Immature natural killer cell (primary cell): ENCODE results near the gene TMEM170A. TPM values are rescaled to one million over a fixed set of nuclear protein-coding genes. Genes with fewer than 3 reads are reported as not detected.
"Not testable (repeated sequence)": the region's sequence is repeated elsewhere in the genome, so short reads cannot be mapped to it uniquely, and the experiment has no call there.

Experiments
- DNase-seq, 3 donors: peaks; one replicate each; pipeline ENCODE4 v3.0.0; 2022; ENCODE audit warnings: mixed read lengths in 1 of 3
- H3K27ac Mint-ChIP-seq, 6 donors: one replicate each; pipeline ENCODE4 v1.8.0; 2020; ENCODE audit warnings: mixed read lengths in 6 of 6, mild to moderate bottlenecking in 5 of 6, inconsistent platforms in 4 of 6, moderate library complexity in 3 of 6
- H3K27me3 Mint-ChIP-seq, 3 donors: one replicate each; pipeline ENCODE4 v1.8.0; 2020 to 2021; ENCODE audit warnings: low read depth in 3 of 3, mild to moderate bottlenecking in 3 of 3, mixed read lengths in 3 of 3, moderate library complexity in 3 of 3, inconsistent platforms in 1 of 3
- H3K36me3 Mint-ChIP-seq, 3 donors: one replicate each; pipeline ENCODE4 v1.8.0; 2020; ENCODE audit warnings: mixed read lengths in 3 of 3, inconsistent platforms in 2 of 3, mild to moderate bottlenecking in 2 of 3
- H3K4me1 Mint-ChIP-seq, 2 donors: one replicate each; pipeline ENCODE4 v1.8.0; 2020; ENCODE audit warnings: inconsistent platforms in 2 of 2, mild to moderate bottlenecking in 2 of 2, mixed read lengths in 2 of 2, moderate library complexity in 1 of 2
- H3K4me3 Mint-ChIP-seq, 5 donors: one replicate each; pipeline ENCODE4 v1.8.0; 2020; ENCODE audit warnings: mild to moderate bottlenecking in 5 of 5, mixed read lengths in 5 of 5, inconsistent platforms in 3 of 5, moderate library complexity in 3 of 5
- H3K9me3 Mint-ChIP-seq, 6 donors: one replicate each; pipeline ENCODE4 v1.8.0; 2020; ENCODE audit warnings: mild to moderate bottlenecking in 6 of 6, mixed read lengths in 6 of 6, inconsistent platforms in 4 of 6, moderate library complexity in 3 of 6
- polyA plus RNA-seq, 3 donors: library from polyadenylated mRNA; unstranded; fragments of 300-500 nt; fragmentation: Illumina TruSeq; gene quantifications; one replicate each; pipeline ENCODE4 v1.2.3, GENCODE V29; 2021

TMEM170A gene
- polyA plus RNA-seq, 3 donors from 2014 or later = 20.0 to 29.5 (median 29.2) TPM

- H3K36me3 Mint-ChIP-seq, H3K27me3 Mint-ChIP-seq, H3K4me3 Mint-ChIP-seq, H3K9me3 Mint-ChIP-seq, DNase-seq: not testable (repeated sequence)
- Mint-ChIP-seq H3K4me1 (peaks cover 61 to 71% of the 10 kb centered on the region in 2 donors), H3K27ac (peak overlapping the region in 2 of 6 donors; percentile 13 to 42)
Observed at GRCh38 chr16:75456486-75456885, 8.0 kb downstream of the TMEM170A start.

DNA sequence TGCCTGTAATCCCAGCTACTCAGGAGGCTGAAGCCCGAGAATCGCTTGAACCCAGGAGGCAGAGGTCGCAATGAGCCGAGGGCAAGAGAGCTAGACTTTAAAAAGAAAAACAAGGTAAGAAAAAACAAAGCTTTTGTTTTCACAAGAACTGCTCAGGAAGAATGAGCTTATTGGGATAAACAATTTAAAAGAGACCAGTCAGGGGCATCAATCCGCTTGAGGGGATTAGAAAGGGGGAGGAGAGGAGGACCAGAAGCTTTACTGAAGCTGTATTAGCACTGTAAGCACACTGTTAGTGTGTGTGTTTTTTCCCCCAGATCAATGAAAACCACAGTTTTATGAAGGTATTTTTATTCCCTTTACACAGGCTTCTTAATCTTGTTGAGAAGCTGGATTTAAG is 8.8 kb downstream of the TMEM170A start:
- peak overlapping the region in 2 of 6 donors; percentile 51 to 55 for H3K27ac Mint-ChIP-seq
- H3K36me3 Mint-ChIP-seq = peaks cover 0 to 3% (median 0%) of the 10 kb centered on the region in 3 donors
- H3K4me3 Mint-ChIP-seq = no peak overlapping the region
- peaks cover 0 to 3% (median 2%) of the 10 kb centered on the region in 3 donors for H3K27me3 Mint-ChIP-seq
- peaks cover 55 to 65% of the 10 kb centered on the region in 2 donors for H3K4me1 Mint-ChIP-seq
- DNase-seq = no peak
- H3K9me3 Mint-ChIP-seq = no peaks in the 10 kb centered on the region

DNA sequence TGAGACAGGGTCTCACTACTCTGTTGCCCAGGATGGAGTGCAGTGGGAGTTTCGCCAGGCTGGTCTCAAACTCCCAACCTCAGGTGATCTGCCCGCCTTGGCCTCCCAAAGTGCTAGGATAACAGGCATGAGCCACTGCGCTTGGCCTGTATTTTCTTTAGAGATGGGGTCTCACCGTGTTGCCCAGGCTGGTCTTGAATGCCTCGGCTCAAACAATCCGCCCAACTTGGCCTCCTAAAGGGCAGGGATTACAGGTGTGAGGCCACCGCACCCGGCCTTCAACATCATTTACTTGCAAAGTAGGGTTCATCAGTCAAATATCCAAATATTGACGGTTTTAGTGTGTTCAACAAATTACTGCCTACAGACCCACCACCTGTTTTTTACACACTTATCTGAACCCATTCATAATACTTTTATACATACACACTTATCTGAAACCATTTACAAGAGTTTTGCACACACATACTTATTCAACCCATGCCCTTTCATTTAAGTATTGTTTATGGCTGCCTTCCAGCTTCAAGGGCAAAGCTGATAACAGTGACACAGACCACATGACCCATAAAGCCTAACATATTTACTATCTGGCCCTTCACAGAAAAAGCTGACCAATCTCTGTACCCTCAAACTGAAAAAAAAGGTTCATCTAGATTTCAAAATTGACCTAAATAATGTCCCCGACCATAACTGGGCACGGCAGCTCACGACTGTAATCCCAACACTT is 11.9 kb downstream of the TMEM170A start:
- no peaks in the 10 kb centered on the region for H3K9me3 Mint-ChIP-seq
- H3K27ac Mint-ChIP-seq = no peak overlapping the region
- H3K4me1 Mint-ChIP-seq = peaks cover 40 to 41% of the 10 kb centered on the region in 2 donors
- peak overlapping the region in 1 of 5 donors; percentile 1 for H3K4me3 Mint-ChIP-seq
- peaks cover 0 to 2% (median 2%) of the 10 kb centered on the region in 3 donors for H3K27me3 Mint-ChIP-seq
- peaks cover 0 to 8% (median 4%) of the 10 kb centered on the region in 3 donors for H3K36me3 Mint-ChIP-seq
- no peak for DNase-seq

GRCh38 chr16:75446416-75446815 is 18.1 kb downstream of the TMEM170A start:
- Mint-ChIP-seq H3K27ac (peak overlapping the region in 1 of 6 donors; percentile 39), H3K36me3 (peaks cover 0 to 8% (median 4%) of the 10 kb centered on the region in 3 donors), H3K4me1 (peaks cover 0 to 2% of the 10 kb centered on the region in 2 donors), H3K9me3 (no peaks in the 10 kb centered on the region), H3K27me3 (no peaks in the 10 kb centered on the region), H3K4me3 (no peak overlapping the region)
- no peak for DNase-seq

- peaks cover 0 to 2% of the 10 kb centered on the region in 2 donors for H3K4me1 Mint-ChIP-seq
Observed at GRCh38 chr16:75445298-75445697, 19.2 kb downstream of the TMEM170A start.

DNA sequence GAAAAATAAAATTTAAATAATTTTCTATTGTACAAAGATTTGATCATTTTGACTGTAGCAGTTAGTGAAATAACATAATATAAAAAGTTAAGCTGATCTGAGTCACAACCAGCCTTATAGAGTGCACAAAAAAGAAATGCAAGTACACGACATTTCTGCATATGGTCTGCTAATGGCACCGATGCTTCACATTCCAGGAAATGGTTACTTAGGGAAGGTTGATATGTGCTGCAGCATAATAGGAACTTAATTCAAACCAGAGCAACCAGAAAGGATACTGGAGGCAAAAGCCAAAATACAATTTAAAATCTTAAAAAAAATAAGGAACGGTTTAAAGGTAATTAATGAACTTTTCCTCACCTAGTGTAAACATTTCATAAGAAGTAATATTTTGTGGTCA is 21.2 kb downstream of the TMEM170A start:
- DNase-seq = no peak
- Mint-ChIP-seq H3K27ac (no peak overlapping the region), H3K9me3 (no peaks in the 10 kb centered on the region), H3K36me3 (peaks cover 0 to 3% (median 0%) of the 10 kb centered on the region in 3 donors), H3K4me3 (no peak overlapping the region), H3K27me3 (no peaks in the 10 kb centered on the region), H3K4me1 (no peaks in the 10 kb centered on the region)

More at GRCh38 chr16:75445298-75445697, 19.2 kb downstream of the TMEM170A start:
- H3K36me3 Mint-ChIP-seq = peaks cover 0 to 8% (median 4%) of the 10 kb centered on the region in 3 donors
- DNase-seq = no peak
- H3K27me3 Mint-ChIP-seq = no peaks in the 10 kb centered on the region
- H3K27ac Mint-ChIP-seq = no peak overlapping the region
- no peaks in the 10 kb centered on the region for H3K9me3 Mint-ChIP-seq
- H3K4me3 Mint-ChIP-seq = no peak overlapping the region

GRCh38 chr16:75433732-75434413 is 30.6 kb downstream of the TMEM170A start:
- H3K9me3 Mint-ChIP-seq = no peaks in the 10 kb centered on the region
- H3K4me1 Mint-ChIP-seq = peaks cover 24 to 27% of the 10 kb centered on the region in 2 donors
- DNase-seq = peak; percentile 81 to 87 (median 85)

DNA sequence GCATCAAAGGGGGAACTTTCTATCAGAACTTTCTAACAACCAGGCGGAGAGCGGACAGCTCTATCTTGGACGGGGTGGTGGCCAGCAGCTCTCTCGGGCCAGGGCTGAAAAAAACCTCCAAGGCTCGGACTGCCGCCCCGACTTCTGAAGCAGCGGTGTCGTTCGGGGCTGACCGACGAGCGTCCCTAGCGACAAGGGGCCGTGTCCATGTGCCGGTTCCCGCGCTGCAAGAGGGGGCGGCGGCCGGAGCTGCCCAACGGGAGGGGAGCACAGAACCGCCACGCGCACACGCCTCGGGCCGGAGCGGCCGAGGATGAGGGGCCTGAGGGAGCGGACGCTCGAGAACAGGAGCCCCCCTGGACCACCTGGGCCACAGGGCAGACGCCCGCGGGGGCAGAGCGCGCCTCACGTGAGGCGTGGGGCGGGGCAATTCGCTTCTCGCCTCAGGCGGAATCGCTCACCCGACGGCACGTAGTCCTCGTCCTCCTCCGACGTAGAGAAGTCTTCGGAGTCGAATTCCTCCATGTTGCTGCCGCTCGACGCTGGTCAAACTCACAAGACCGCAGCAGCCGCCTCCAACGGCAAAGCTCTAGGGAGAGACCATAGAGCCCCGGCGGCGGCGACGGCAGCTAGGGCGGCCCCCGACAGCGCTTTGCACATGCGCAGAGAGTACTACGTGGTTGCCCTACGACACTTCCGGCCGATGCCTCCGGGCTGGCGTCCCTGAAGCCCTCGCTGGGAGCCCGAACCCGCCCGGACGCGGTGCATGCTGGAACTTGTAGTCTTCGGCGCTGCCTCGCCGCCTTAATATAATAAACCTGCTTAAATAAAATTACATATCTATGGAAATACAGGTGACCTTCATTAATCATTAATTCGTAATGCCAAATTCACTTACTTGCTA is 31.4 kb downstream of the TMEM170A start, which contains the start of gene CFDP1:
Gene CFDP1 (minus strand): TSS at position 676 of the 904 bp plus-strand sequence. CDS start 151 bp downstream, at position 525.
- peak; percentile 95 to 97 (median 96) for DNase-seq
- peak within 1 kb of the TSS; percentile 89 to 95 (median 94) for H3K4me3 Mint-ChIP-seq
- no peaks in the 10 kb centered on the region for H3K36me3 Mint-ChIP-seq
- no peaks in the 10 kb centered on the region for H3K9me3 Mint-ChIP-seq
- H3K27me3 Mint-ChIP-seq = peaks cover 8 to 13% (median 13%) of the 10 kb centered on the region in 3 donors
- peaks cover 24 to 27% of the 10 kb centered on the region in 2 donors for H3K4me1 Mint-ChIP-seq
- peak within 1 kb of the TSS; percentile 95 to 98 (median 96) for H3K27ac Mint-ChIP-seq

More at GRCh38 chr16:75433732-75434413, 30.6 kb downstream of the TMEM170A start:
- Mint-ChIP-seq H3K4me3 (peak overlapping the region; percentile 89 to 94 (median 93)), H3K27ac (peak overlapping the region; percentile 95 to 98 (median 96)), H3K36me3 (no peaks in the 10 kb centered on the region), H3K27me3 (peaks cover 8 to 13% (median 13%) of the 10 kb centered on the region in 3 donors)

- Mint-ChIP-seq H3K27ac (peak overlapping the region in 2 of 6 donors; percentile 8 to 50), H3K4me3 (peak overlapping the region in 3 of 5 donors; percentile 18 to 53 (median 30)), H3K27me3 (peaks cover 8 to 13% (median 13%) of the 10 kb centered on the region in 3 donors), H3K4me1 (peaks cover 27 to 31% of the 10 kb centered on the region in 2 donors), H3K36me3 (no peaks in the 10 kb centered on the region), H3K9me3 (no peaks in the 10 kb centered on the region)
- no peak for DNase-seq
Observed at GRCh38 chr16:75429621-75430403, 34.7 kb downstream of the TMEM170A start.

DNA sequence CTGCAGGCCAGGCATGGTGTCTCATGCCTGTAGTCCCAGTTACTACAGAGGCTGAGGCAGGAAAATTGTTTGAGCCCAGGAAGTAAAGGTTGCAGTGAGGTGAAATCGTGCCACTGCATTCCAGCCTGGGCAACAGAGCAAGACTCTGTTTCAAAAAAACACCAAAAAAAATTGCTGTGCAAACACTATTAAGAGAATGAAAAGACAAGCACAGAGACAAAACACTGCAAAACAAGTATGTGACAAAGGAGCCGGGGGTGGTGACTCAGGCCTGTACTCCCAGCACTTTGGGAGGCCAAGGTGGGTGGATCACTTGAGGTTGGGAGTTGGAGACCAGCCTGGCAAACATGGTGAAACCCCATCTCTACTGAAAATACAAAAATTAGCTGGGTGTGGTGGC is 38.0 kb downstream of the TMEM170A start:
- H3K4me3 Mint-ChIP-seq, H3K27me3 Mint-ChIP-seq, H3K9me3 Mint-ChIP-seq, H3K36me3 Mint-ChIP-seq, DNase-seq: not testable (repeated sequence)
- Mint-ChIP-seq H3K4me1 (peaks cover 11 to 15% of the 10 kb centered on the region in 2 donors), H3K27ac (peak overlapping the region in 1 of 6 donors; percentile 71)

GRCh38 chr16:75424105-75424762 is 40.3 kb downstream of the TMEM170A start:
- not testable (repeated sequence) for H3K4me3 Mint-ChIP-seq, H3K36me3 Mint-ChIP-seq, H3K27ac Mint-ChIP-seq, H3K27me3 Mint-ChIP-seq, DNase-seq, H3K9me3 Mint-ChIP-seq
- peaks cover 15 to 28% of the 10 kb centered on the region in 2 donors for H3K4me1 Mint-ChIP-seq

GRCh38 chr16:75423723-75424104 is 40.8 kb downstream of the TMEM170A start:
- Mint-ChIP-seq H3K4me1 (peaks cover 15 to 28% of the 10 kb centered on the region in 2 donors), H3K9me3 (no peaks in the 10 kb centered on the region), H3K27me3 (no peaks in the 10 kb centered on the region), H3K27ac (no peak overlapping the region), H3K36me3 (no peaks in the 10 kb centered on the region), H3K4me3 (no peak overlapping the region)
- no peak for DNase-seq
